CD14-positive monocyte (primary cell): ENCODE measurements around the gene HRH4. TPM values are rescaled to one million over a fixed set of nuclear protein-coding genes. Genes with fewer than 3 reads are reported as not detected.

Experiments used
- DNase-seq, 3 donors: peaks; one replicate each; pipeline ENCODE4 v3.0.0-alpha.2; 2011 to 2022
- H2AFZ ChIP-seq: 2 replicates; pipeline ENCODE4 v1.6.0; 2012; ENCODE audit warnings: mild to moderate bottlenecking, low read depth, low read length, inconsistent platforms; ENCODE audit not compliant: insufficient read depth, poor library complexity, severe bottlenecking
- H3K27ac ChIP-seq, 2 donors: 1 replicate in 1 of 2; 2 replicates in 1 of 2; pipeline ENCODE4 v1.5.1; 2012 to 2013; ENCODE audit warnings: low read length in 2 of 2, control low read depth in 1 of 2, inconsistent platforms in 1 of 2, low read depth in 1 of 2, mild to moderate bottlenecking in 1 of 2
- H3K27me3 ChIP-seq, 2 donors: one replicate each; pipeline versions ENCODE4 v1.6.0 to v1.6.1; 2011 to 2013; ENCODE audit warnings: low read length in 2 of 2; ENCODE audit not compliant: control insufficient read depth in 2 of 2, insufficient read depth in 2 of 2
- H3K36me3 ChIP-seq, 2 donors: replicated peaks in 1 of 2; 1 replicate in 1 of 2; 2 replicates in 1 of 2; pipeline versions ENCODE4 v1.5.1 to v1.6.1; 2012 to 2013; ENCODE audit warnings: low read length in 2 of 2, control low read depth in 1 of 2, inconsistent platforms in 1 of 2, mild to moderate bottlenecking in 1 of 2; ENCODE audit not compliant: insufficient read depth in 2 of 2, control insufficient read depth in 1 of 2
- H3K4me1 ChIP-seq, 2 donors: 1 replicate in 1 of 2; 2 replicates in 1 of 2; pipeline versions ENCODE4 v1.5.1 to v1.6.1; 2012 to 2013; ENCODE audit warnings: low read length in 2 of 2, control low read depth in 1 of 2, inconsistent platforms in 1 of 2, mild to moderate bottlenecking in 1 of 2, moderate library complexity in 1 of 2; ENCODE audit not compliant: insufficient read depth in 2 of 2, control insufficient read depth in 1 of 2
- H3K4me2 ChIP-seq: replicated peaks from 2 replicates; pipeline ENCODE3; 2012; ENCODE audit warnings: low read length, moderate library complexity, mild to moderate bottlenecking; ENCODE audit not compliant: poor library complexity, severe bottlenecking; ENCODE audit errors: extremely low read depth
- H3K4me3 ChIP-seq, 3 experiments: fragments of 200-600 bp in 1 of 3; sonication (generic) in 1 of 3; replicated peaks in 1 of 3; 1 replicate in 2 of 3; 2 replicates in 1 of 3; pipeline ENCODE4 v1.5.1; 2011 to 2013; ENCODE audit warnings: low read length in 3 of 3, mild to moderate bottlenecking in 3 of 3, control low read depth in 2 of 3, low read depth in 2 of 3, inconsistent platforms in 1 of 3, moderate library complexity in 1 of 3
- H3K79me2 ChIP-seq: 2 replicates; pipeline ENCODE4 v1.6.0; 2012; ENCODE audit warnings: mild to moderate bottlenecking, control low read depth, inconsistent platforms, low read length, moderate library complexity; ENCODE audit not compliant: insufficient read depth
- H3K9ac ChIP-seq: 2 replicates; pipeline ENCODE4 v1.6.0; 2017; ENCODE audit warnings: low read length, mild to moderate bottlenecking; ENCODE audit not compliant: insufficient read depth, poor library complexity, severe bottlenecking
- H3K9me3 ChIP-seq, 2 donors: replicated peaks in 1 of 2; 1 replicate in 1 of 2; 2 replicates in 1 of 2; pipeline versions ENCODE4 v1.5.1 to v1.6.1; 2012 to 2013; ENCODE audit warnings: low read length in 2 of 2, control low read depth in 1 of 2; ENCODE audit not compliant: control insufficient read depth in 1 of 2, insufficient read depth in 1 of 2
- H4K20me1 ChIP-seq: 2 replicates; pipeline ENCODE4 v1.6.0; 2012; ENCODE audit warnings: mild to moderate bottlenecking, low read length, control low read depth, moderate library complexity; ENCODE audit not compliant: insufficient read depth
- H3K27ac Mint-ChIP-seq, 7 donors: one replicate each; pipeline ENCODE4 v1.8.0; 2020; ENCODE audit warnings: mild to moderate bottlenecking in 7 of 7, mixed read lengths in 7 of 7, moderate library complexity in 6 of 7, inconsistent platforms in 2 of 7
- H3K27me3 Mint-ChIP-seq, 3 donors: one replicate each; pipeline ENCODE4 v1.8.0; 2021 to 2022; ENCODE audit warnings: low read depth in 3 of 3, mild to moderate bottlenecking in 3 of 3, mixed read lengths in 3 of 3, moderate library complexity in 3 of 3, inconsistent platforms in 1 of 3
- H3K36me3 Mint-ChIP-seq, 2 donors: one replicate each; pipeline ENCODE4 v1.8.0; 2020; ENCODE audit warnings: mixed read lengths in 2 of 2, inconsistent platforms in 1 of 2, mild to moderate bottlenecking in 1 of 2
- H3K4me1 Mint-ChIP-seq: one replicate; pipeline ENCODE4 v1.8.0; 2020; ENCODE audit warnings: mild to moderate bottlenecking, mixed read lengths
- H3K4me3 Mint-ChIP-seq, 2 donors: one replicate each; pipeline ENCODE4 v1.8.0; 2020; ENCODE audit warnings: mild to moderate bottlenecking in 2 of 2, mixed read lengths in 2 of 2, moderate library complexity in 1 of 2
- H3K9me3 Mint-ChIP-seq, 7 donors: one replicate each; pipeline ENCODE4 v1.8.0; 2020 to 2022; ENCODE audit warnings: mixed read lengths in 7 of 7, mild to moderate bottlenecking in 6 of 7, moderate library complexity in 6 of 7, inconsistent platforms in 2 of 7
- whole genome bisulfite sequencing: methylation state at CpG from one replicate; pipeline ENCODE4 v1.1.5; 2013; ENCODE audit warnings: missing lambda C conversion rate; ENCODE audit not compliant: insufficient coverage; 5-methylcytosine and 5-hydroxymethylcytosine counted together
- intact Hi-C, 2 donors: fragments of 100-400 bp; cut with micrococcal nuclease; formaldehyde crosslinking; loops; one replicate each; pipeline versions ENCODE4 v1.15.0 to v1.15.1; 2023
- polyA plus RNA-seq, 3 donors: library from polyadenylated mRNA; depleted of rRNA in 1 of 3; unstranded in 2 of 3; stranded (reverse) in 1 of 3; fragments of 300-500 nt in 2 of 3; fragments of >200 nt in 1 of 3; fragmentation: Illumina TruSeq in 2 of 3; gene quantifications; 1 replicate in 2 of 3; 2 replicates in 1 of 3; pipeline ENCODE4 v1.2.3, GENCODE V29; 2012 to 2021
- TF ChIP-seq, protein P1 (sequence below): fragments of 200-600 bp; IDR thresholded peaks from one replicate; pipeline ENCODE4 v1.8.0; 2022; ENCODE audit warnings: antibody characterized with exemption, mild to moderate bottlenecking

HRH4 gene
- polyA plus RNA-seq, 3 donors: 0.10 TPM; not detected in 2

GRCh38 chr18:24414349-24415003 is 46.0 kb upstream of the HRH4 start:
- H3K4me1 ChIP-seq: no peaks in the 10 kb centered on the region
- WGBS: 97% methylated on average over 2 of the region's 3 CpGs
- H3K79me2 ChIP-seq: no peaks in the 10 kb centered on the region
- TF ChIP-seq, protein P1, sequence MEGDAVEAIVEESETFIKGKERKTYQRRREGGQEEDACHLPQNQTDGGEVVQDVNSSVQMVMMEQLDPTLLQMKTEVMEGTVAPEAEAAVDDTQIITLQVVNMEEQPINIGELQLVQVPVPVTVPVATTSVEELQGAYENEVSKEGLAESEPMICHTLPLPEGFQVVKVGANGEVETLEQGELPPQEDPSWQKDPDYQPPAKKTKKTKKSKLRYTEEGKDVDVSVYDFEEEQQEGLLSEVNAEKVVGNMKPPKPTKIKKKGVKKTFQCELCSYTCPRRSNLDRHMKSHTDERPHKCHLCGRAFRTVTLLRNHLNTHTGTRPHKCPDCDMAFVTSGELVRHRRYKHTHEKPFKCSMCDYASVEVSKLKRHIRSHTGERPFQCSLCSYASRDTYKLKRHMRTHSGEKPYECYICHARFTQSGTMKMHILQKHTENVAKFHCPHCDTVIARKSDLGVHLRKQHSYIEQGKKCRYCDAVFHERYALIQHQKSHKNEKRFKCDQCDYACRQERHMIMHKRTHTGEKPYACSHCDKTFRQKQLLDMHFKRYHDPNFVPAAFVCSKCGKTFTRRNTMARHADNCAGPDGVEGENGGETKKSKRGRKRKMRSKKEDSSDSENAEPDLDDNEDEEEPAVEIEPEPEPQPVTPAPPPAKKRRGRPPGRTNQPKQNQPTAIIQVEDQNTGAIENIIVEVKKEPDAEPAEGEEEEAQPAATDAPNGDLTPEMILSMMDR: no peak
- intact Hi-C loops: no loop called here
- Mint-ChIP-seq H3K4me3 (no peak overlapping the region), H3K27me3 (peaks cover 4 to 8% (median 7%) of the 10 kb centered on the region in 3 donors), H3K9me3 (no peaks in the 10 kb centered on the region), H3K36me3 (no peaks in the 10 kb centered on the region), H3K27ac (no peak overlapping the region), H3K4me1 (no peaks in the 10 kb centered on the region)
- H3K9ac ChIP-seq: no peak overlapping the region
- H3K4me2 ChIP-seq: no peak overlapping the region
- H3K27me3 ChIP-seq: no peaks in the 10 kb centered on the region
- no peaks in the 10 kb centered on the region for H3K36me3 ChIP-seq
- H2AFZ ChIP-seq: no peak overlapping the region
- DNase-seq: no peak
- no peaks in the 10 kb centered on the region for H3K9me3 ChIP-seq
- no peaks in the 10 kb centered on the region for H4K20me1 ChIP-seq
- no peak overlapping the region for H3K4me3 ChIP-seq
- H3K27ac ChIP-seq: no peak overlapping the region

DNA sequence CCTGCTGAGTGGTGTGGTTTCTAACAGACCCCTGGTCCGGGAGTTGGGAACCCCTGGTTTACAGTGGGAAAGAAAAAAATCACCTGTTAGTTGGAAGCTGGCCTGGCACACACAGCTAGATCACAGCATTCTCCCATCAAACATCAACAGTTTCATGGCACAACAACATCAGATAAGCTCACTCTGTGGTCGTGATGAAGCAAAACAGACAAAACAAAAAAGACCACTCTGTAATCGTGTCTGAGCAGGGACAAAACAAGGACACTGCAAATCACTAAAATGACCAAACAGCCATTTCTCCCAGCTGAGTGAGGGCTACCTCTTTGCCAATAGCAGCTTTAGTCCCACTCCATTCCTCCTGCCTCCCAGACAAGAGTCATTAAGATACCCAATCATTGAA is 43.0 kb upstream of the HRH4 start:
- intact Hi-C loops: no loop called here
- Histone ChIP-seq H3K4me3 (no peak overlapping the region), H3K4me2 (no peak overlapping the region), H3K36me3 (no peaks in the 10 kb centered on the region), H4K20me1 (no peaks in the 10 kb centered on the region), H3K4me1 (no peaks in the 10 kb centered on the region), H3K9ac (no peak overlapping the region), H3K27ac (no peak overlapping the region), H2AFZ (no peak overlapping the region), H3K9me3 (no peaks in the 10 kb centered on the region), H3K27me3 (no peaks in the 10 kb centered on the region), H3K79me2 (no peaks in the 10 kb centered on the region)
- H3K4me3 Mint-ChIP-seq: no peak overlapping the region
- no peaks in the 10 kb centered on the region for H3K4me1 Mint-ChIP-seq
- H3K9me3 Mint-ChIP-seq: no peaks in the 10 kb centered on the region
- no peak overlapping the region for H3K27ac Mint-ChIP-seq
- no peak for DNase-seq
- TF ChIP-seq, protein P1: no peak
- peaks cover 4 to 6% (median 5%) of the 10 kb centered on the region in 3 donors for H3K27me3 Mint-ChIP-seq
- no peaks in the 10 kb centered on the region for H3K36me3 Mint-ChIP-seq
- WGBS: 83% methylated on average over 1 of the region's 3 CpGs
